HEK293T (cell line): ENCODE measurements around the gene PKIB.

ENCODE experiments used
- ELF4 ChIP-seq: fragments of 450-650 bp; IDR thresholded peaks from 2 replicates; pipeline ENCODE4 v1.6.1; 2017; ENCODE audit warnings: antibody characterized with exemption
- FOXA1 ChIP-seq: fragments of 450-650 bp; IDR thresholded peaks from 2 replicates; pipeline ENCODE4 v1.6.1; 2016; ENCODE audit warnings: mild to moderate bottlenecking
- HDGF ChIP-seq: fragments of 450-650 bp; IDR thresholded peaks from 2 replicates; pipeline ENCODE4 v1.6.1; 2017; ENCODE audit warnings: antibody characterized with exemption, borderline replicate concordance

- TF ChIP-seq ELF4 (no peak), HDGF (no peak), FOXA1 (no peak)
Observed at GRCh38 chr6:122640366-122640765, 30.2 kb downstream of the PKIB start.
